Right atrium auricular region (tissue), 2 donors: ENCODE measurements around the gene HSPA6. TPM values are rescaled to one million over a fixed set of nuclear protein-coding genes. Genes with fewer than 3 reads are reported as not detected.
A peak's percentile ranks its signal among the peaks of the same experiment; 100 is the strongest.

Experiments
- DNase-seq: peaks from one replicate; pipeline ENCODE4 v3.0.0-alpha.2; 2019; ENCODE audit warnings: low spot score
- H3K27ac ChIP-seq, 2 donors: fragments of 200-600 bp; sonication (generic); 1 replicate in 1 of 2; 2 replicates in 1 of 2; pipeline ENCODE4 v1.5.1; 2016 to 2019
- H3K27me3 ChIP-seq, 2 donors: fragments of 200-600 bp; sonication (generic); one replicate each; pipeline versions ENCODE4 v1.5.1 to v1.6.0; 2017 to 2019
- H3K36me3 ChIP-seq: fragments of 200-600 bp; sonication (generic); one replicate; pipeline ENCODE4 v1.5.1; 2016
- H3K4me1 ChIP-seq, 2 donors: fragments of 200-600 bp; sonication (generic); one replicate each; pipeline versions ENCODE4 v1.5.1 to v1.6.0; 2017 to 2019
- H3K4me3 ChIP-seq, 2 donors: fragments of 200-600 bp; sonication (generic); 1 replicate in 1 of 2; 2 replicates in 1 of 2; pipeline ENCODE4 v1.5.1; 2017 to 2019; ENCODE audit warnings: mild to moderate bottlenecking in 1 of 2, moderate library complexity in 1 of 2
- H3K9me3 ChIP-seq, 2 donors: fragments of 200-600 bp; sonication (generic); one replicate each; pipeline ENCODE4 v1.5.1; 2019
- CTCF ChIP-seq, 2 donors: fragments of 200-600 bp; sonication (generic); IDR thresholded peaks; one replicate each; pipeline ENCODE4 v1.5.1; 2019; ENCODE audit warnings: antibody characterized with exemption in 2 of 2
- total RNA-seq, 2 donors: library from RNA; depleted of rRNA; stranded (reverse); fragments of >200 nt; gene quantifications; one replicate each; pipeline ENCODE4 v1.1.0, GENCODE V29; 2016

HSPA6 gene
- total RNA-seq, 2 donors from 2014 or later: 0.48 to 1.3 TPM

DNA sequence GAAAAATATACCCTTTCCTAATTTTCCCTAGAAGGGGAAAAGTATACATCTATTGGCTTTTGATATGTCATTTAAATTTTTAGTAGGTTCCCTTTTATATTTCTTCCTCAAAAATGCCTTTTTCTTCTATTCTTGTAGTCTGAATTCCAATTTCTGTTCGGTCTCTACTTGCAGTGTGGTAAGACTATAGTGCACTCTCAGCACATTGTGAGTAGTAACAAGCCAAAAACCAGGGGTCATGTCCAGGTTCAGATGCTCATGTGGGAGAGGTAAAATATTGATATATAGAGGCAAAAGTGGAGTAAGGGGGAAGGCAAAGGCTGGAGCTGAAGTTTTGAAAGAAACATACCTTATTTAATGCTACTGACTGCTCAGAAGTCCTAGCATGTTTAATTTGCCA, 23.1 kb upstream of the HSPA6 start:
- Histone ChIP-seq H3K36me3 (no peaks in the 10 kb centered on the region), H3K27me3 (no peaks in the 10 kb centered on the region), H3K9me3 (no peaks in the 10 kb centered on the region), H3K27ac (no peak overlapping the region), H3K4me1 (no peaks in the 10 kb centered on the region), H3K4me3 (no peak overlapping the region)
- TF ChIP-seq CTCF (IDR thresholded peaks at IDR 0.05): no peak
- DNase-seq: no peak

- DNase-seq: no peak
- H3K4me1 ChIP-seq: no peaks in the 10 kb centered on the region
- H3K27me3 ChIP-seq: no peaks in the 10 kb centered on the region
- H3K36me3 ChIP-seq: no peaks in the 10 kb centered on the region
- no peak overlapping the region for H3K27ac ChIP-seq
- H3K9me3 ChIP-seq: no peaks in the 10 kb centered on the region
- TF ChIP-seq CTCF (IDR thresholded peaks at IDR 0.05): no peak
- no peak overlapping the region for H3K4me3 ChIP-seq
Measured at GRCh38 chr1:161502181-161502580, 22.2 kb upstream of the HSPA6 start.

GRCh38 chr1:161502641-161503393, 21.5 kb upstream of the HSPA6 start:
- Histone ChIP-seq H3K9me3 (no peaks in the 10 kb centered on the region), H3K36me3 (no peaks in the 10 kb centered on the region), H3K27me3 (no peaks in the 10 kb centered on the region), H3K4me3 (no peak overlapping the region), H3K27ac (no peak overlapping the region), H3K4me1 (no peaks in the 10 kb centered on the region)
- no peak for TF ChIP-seq CTCF (IDR thresholded peaks at IDR 0.05)
- DNase-seq: no peak

DNA sequence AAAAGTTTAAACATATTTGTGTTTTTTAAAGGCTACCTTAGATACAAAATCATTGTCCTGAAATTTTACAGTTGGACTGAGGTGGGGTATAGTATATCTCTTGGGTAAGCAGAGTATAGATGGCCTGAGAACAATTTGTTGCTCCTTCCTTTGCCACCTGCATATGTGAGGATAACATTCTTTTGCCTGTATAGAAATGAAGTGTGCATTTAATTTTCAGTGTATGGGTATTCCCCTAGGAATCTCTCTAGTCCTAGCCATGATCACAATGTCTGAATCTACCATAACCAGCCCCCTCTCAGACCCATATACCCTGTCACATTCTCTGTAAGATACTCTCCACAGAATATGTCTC, 21.0 kb upstream of the HSPA6 start:
- Histone ChIP-seq H3K4me1 (no peaks in the 10 kb centered on the region), H3K27me3 (no peaks in the 10 kb centered on the region), H3K36me3 (no peaks in the 10 kb centered on the region), H3K4me3 (no peak overlapping the region), H3K27ac (no peak overlapping the region), H3K9me3 (no peaks in the 10 kb centered on the region)
- TF ChIP-seq CTCF (IDR thresholded peaks at IDR 0.05): no peak
- no peak for DNase-seq

DNA sequence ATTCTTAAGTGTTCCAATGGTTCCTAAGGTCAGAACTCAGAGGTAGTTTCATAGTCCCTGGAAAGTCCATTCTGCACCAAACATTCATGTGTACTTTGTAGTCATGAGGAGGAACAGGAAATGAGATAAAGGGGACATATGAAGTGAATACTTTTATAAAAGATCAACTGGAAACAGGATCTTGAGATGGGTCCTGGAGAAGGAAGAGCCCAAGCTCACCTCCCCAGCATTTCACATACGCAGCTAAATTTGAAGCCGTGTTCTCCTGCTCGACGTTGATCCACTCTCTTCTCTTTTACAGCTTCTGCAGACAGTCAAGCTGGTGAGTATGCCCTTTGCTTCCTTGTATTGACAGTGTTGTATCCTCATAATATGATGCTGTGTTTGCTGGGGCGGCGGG, 18.7 kb upstream of the HSPA6 start:
- H3K36me3 ChIP-seq: no peaks in the 10 kb centered on the region
- no peaks in the 10 kb centered on the region for H3K27me3 ChIP-seq
- H3K4me1 ChIP-seq: no peaks in the 10 kb centered on the region
- TF ChIP-seq CTCF (IDR thresholded peaks at IDR 0.05): no peak
- peak overlapping the region; percentile 8 to 36 for H3K27ac ChIP-seq
- H3K4me3 ChIP-seq: peak overlapping the region; percentile 3 to 25
- DNase-seq: no peak
- H3K9me3 ChIP-seq: no peaks in the 10 kb centered on the region
